ENCODE data around the gene AK9. TPM values are rescaled to one million over a fixed set of nuclear protein-coding genes. Genes with fewer than 3 reads are reported as not detected.

The AK9 gene
- polyA plus RNA-seq, 3 donors, result 11.2 to 14.9 (median 11.8) TPM

DNA sequence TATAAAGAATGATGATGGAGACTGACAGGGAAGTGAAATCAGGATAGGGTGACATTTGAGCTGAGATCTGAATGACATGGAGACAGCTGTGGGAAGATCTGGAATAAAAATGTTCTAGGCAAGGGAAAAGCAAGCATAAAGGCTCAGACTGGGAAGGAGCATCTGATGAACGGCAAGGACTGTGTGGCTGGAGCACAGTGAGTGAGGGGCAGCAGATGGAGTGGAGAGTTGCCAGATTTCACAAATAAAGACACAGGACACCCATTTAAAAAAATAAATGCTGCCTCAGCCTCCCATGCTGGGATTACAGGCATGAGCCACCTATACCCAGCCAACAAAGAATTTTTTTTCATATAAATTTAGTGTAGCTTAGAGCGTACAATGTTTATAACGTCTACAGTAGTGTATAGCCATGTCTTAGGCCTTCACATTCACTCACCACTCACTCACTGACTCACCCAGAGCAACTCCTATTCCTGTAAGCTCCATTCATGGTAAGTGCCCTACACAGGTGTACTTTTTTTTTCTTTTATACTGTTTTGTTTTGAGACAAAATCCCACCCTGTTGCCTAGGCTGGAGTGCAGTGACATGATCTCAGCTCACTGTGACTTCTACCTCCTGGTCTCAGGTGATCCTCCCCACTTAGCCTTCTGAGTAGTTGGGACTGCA lies 205.6 kb downstream of the AK9 start:
- DNase-seq (ENCODE audit: low read depth in 3 of 3, low spot score in 2 of 3), result no peak

DNA sequence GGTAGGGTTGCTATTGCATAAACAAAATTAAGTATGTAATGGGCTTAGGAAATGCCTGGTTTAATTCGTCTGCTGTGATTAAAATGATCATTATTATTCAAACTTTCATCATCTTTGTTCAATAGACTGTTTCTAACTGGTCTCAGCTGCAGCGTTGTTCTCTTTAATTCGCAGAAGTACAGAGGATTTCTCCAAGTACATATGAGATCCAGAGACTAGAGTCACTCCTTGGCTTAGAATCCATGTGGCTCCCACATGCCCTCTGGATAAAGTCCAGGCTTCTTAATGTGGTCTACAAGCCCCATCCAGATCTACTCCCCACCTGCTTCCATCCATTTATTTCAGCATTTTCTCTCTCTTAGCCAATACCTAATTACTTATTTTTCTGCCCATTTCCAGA lies 206.9 kb downstream of the AK9 start:
- no peak for DNase-seq (ENCODE audit: low read depth in 3 of 3, low spot score in 2 of 3)

DNA sequence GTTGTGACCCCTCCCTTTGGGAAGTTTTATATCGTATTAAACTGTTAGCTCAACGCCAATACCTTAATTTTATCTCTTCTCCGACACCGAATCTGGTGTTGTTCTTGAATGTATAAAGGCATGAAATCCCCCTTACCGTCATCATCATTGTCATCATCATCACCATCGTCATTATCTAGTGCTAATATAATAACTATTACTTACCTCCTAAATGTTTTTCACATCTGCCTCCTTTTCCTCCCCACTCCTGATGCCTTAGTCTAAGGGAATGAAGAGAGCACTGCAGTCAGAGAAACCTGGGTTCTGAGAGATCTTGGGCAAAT lies 207.3 kb downstream of the AK9 start:
- no peak for DNase-seq (ENCODE audit: low read depth in 3 of 3, low spot score in 2 of 3)

DNA sequence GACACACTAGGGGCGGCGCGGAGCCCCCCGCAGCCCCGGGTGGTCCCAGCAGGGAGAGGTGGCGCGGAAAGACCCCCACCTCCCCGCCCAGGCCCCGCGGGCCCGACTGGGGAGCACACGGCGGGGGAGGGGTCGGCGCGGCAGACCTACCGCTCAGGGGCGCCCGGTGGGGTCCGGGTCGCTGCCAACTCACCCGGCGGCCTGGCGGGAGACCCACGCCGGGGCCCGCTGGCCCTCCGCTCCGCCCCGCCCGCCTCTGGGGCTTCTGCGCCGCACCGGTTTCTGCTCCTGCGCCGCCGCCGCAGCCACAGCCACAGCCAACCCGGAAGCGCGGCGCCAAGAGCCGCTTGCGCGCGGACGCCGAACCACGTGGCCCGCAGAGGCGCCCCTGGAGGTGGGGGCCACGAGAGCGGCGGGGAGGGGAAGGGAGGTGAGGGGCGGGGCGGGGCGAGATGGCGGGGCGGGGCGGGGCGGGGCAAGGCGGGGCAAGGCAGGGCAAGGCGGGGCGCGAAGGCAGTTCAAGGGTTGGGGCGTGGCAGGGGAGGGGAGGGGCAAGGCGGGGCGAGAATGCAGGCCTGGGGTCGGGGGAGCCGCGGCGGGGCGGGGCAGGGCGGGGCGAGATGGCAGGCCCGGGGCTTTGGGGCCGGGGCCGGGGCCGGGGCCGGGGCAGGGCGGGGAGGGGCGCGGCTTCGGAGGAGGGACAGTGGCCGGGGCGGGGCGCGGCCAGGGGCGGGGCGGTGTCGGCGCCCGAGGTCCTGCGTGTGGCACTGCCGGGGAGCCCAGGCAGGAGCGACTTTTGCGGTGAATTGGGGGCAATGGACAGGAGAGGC lies 207.9 kb downstream of the AK9 start, which contains the start of gene ZBTB24:
TSS of gene ZBTB24 (minus strand) at position 315 of the 830 bp plus-strand sequence. CDS start 1,193 bp downstream, outside the sequence.
- peak in 2 of 3 donors; percentile 59 to 68 for DNase-seq (ENCODE audit: low read depth in 3 of 3, low spot score in 2 of 3)

DNA sequence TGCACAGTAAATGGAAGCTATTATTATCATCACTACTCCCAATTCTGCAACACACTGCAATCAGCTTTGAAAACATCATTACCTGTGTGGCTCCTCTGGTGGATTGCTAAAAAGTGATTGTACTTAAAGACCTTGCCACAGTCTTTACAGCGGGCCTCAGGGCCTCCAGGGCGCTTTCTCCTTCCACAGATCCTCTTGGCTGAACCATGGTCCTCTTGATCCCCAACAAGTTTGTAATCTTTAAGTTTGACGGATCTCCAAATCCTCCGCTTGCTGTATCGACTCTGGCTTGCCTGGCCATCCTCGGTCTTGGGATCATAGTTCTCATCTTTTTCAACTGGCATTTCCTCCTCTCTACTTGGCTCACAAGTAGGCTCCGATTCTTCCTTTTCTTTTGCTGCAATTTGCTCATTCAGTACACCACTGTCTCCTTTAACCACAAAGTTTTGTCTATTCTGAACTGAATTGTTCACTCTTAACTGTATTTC lies 210.0 kb downstream of the AK9 start:
- no peak for DNase-seq (ENCODE audit: low read depth in 3 of 3, low spot score in 2 of 3)

DNA sequence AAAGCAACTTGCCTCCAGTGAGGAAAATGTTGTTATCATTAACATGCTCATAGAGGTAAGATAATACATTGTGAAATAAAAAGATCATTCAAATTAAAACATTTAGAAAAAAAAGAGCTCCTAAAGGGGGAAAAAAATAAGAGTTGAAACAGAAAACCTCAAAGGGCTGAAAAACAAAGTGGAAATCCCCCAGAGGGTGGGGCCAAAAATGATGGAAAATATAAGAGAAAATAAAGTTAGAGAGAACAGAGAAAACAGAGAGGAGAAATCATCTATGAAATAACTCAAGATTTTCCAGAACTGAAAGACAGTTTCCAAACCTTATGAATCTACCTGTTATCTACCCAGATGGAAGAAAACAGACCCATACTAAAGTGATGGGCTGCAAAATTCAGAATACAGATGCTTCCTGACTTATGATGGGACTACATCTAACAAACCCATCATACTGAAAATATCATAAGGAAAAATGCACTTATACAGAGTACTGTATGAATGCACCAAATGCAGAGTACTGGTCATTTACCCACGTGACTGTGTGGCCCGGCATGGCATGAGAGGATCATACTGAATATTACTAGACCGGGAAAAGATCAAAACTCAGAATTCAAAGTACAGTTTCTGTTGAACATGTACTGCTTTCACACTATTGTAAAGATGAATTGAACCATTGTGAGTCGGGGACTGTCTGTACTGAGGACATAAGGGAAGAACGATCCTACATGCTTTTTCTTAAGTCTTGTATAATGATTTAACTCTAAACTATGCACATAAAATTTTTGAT lies 212.0 kb downstream of the AK9 start:
- DNase-seq (ENCODE audit: low read depth in 3 of 3, low spot score in 2 of 3), result no peak

DNA sequence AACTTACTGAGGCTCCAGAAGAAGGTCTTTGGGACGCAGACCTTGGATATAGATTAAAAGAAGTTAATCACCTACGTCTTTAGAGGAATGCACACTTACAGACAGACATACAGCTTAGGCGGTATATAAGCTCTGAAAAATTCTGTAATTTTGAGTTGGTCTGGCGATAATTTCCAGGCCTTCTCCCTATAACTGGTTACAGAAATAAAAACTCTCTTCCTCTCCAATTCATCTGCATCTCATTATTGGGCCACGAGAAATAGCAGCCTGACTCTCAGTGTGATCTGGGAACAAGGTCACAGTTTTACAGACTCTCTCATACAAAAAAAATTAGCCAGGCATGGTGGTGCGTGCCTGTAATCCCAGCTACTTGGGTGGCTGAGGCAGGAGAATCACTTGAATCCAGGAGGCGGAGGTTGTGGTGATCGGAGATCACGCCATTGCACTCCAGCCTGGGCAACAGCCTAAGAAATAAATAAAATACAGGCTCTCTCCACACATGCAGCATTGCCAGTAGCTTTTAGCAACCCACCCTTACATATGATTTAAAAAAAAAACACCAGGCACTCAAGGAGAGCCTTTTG lies 212.7 kb downstream of the AK9 start:
- DNase-seq (ENCODE audit: low read depth in 3 of 3, low spot score in 2 of 3), result no peak

DNA sequence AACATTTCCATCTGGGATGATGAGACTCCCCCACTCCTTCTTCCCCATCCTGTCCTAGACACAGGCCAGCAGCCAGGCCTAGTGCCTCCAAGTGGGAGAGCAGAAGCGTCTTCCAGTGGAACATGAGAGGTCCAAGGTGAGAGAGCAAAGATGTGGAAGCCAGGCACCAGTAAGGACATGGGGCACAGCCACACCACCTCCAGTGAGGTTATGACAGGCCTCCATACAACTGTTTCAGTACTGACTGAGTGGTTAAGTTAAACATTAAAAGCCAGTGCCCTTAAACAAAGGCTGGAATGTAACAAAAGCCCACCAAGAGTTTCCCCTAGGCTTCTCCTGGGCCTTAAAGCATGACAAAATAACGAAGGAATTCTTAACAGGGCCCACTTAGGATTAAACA lies 213.3 kb downstream of the AK9 start:
- no peak for DNase-seq (ENCODE audit: low read depth in 3 of 3, low spot score in 2 of 3)

DNA sequence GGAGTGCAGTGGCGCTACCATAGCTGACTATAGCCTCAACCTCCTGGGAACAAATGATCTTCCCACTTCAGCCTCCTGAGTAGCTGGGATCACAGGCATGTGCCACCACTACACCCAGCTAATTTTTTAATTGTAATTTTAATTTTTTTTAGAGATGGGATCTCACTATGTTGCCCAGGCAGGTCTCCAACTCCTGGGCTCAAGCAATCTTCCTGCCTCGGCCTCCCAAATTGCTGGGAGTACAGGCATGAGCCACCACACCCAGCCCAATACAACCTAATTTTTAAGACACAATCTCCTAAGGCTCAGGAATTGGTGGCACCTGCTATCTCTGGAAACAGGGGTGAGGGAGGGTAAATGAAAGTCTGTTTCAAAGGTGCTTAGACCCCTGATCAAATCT lies 213.8 kb downstream of the AK9 start:
- no peak for DNase-seq (ENCODE audit: low read depth in 3 of 3, low spot score in 2 of 3)

DNA sequence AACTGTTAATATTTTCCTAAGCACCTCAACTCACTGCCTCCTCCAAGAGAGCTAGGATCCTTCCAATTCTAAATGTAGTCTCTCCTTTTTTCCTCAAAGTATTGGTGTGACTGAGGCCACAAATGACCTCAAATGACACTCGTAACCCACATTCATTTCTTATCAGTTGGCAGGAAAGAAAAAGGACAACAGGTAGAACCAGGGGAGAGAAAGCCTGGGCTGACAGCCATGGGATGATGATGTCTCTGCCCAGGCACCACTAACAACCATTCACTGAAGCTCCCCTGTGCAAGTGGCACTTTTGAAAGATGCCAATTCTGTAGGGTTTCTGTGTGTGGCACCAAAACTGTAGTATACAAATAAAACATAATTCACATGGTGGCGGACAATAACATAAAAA lies 215.4 kb downstream of the AK9 start:
- no peak for DNase-seq (ENCODE audit: low read depth in 3 of 3, low spot score in 2 of 3)

DNA sequence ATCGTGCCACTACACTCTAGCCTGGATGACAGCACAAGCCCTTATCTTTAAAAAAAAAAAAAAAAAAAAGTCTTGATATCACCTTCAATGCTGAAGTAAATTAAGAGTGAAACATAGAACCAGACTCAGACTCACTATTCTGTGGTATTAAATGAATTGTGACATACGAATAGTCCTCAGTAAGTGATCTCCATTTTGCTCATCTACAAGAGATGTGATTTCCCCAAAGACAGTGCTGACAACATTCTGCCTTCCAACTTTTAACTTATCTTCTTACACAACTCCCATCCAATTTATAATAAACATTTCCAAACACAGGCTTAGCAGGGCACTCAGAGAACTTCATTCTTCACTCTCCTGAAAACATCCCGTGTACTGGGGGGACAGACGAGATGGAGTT lies 216.0 kb downstream of the AK9 start:
- DNase-seq (ENCODE audit: low read depth in 3 of 3, low spot score in 2 of 3), result no peak

DNA sequence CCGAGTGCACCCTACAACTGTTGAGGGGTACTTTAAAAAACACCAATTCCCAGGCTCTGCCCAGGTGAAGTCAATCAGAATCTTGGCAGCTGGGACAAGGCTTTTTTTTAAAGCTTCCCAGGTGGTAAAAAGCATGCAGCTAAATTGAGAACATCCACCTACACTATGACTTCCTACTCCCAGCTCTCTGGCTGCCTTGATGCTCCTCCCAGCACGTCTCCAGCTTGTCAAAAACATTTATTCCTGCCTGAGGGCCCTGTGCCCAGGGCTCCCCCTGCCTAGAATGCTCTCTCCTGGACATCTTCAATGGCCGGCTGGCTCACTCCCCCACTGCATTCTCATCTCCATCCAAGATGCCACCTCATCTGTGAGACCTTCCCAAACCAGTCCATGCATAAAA lies 217.9 kb downstream of the AK9 start:
- no peak for DNase-seq (ENCODE audit: low read depth in 3 of 3, low spot score in 2 of 3)

DNA sequence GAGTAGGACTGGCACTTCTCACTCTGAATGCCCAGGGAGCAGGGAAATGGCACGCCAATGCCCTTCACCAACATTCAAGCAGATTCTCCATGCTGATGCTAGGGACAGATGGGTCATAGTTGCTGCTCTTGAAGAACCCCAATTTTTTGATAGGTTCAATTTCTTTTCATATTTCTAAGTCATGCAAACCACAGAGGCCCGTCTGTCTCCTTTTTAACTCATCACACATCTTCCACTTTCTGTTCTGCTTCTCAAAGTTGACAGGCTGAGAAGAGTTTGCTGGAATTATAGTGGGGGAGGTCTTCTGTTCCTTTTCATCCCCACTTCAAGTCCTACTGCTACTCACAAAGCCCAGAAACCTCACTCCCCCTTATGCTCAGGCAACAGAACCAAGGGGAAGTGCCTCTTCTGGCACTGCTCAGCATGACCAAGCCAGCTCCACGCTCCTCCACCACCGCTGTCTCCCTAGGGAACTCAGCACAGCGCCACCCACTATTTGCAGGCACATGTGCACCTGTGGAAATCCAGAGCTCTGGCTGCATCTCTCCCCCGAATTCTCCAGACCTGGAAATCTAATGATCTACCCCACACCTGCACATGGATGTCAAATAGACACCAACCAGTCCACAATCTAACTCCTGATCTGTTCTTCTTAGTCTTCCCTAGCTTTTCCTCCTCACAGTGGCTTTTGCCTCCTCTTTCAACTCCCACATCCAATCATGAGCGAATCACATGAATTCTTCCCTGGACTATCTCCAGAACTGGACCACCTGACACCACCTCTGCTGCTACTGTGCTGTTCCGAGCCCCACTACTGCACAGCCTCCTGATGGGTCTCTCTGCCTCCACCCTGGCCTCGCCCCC lies 218.6 kb downstream of the AK9 start:
- no peak for DNase-seq (ENCODE audit: low read depth in 3 of 3, low spot score in 2 of 3)

DNA sequence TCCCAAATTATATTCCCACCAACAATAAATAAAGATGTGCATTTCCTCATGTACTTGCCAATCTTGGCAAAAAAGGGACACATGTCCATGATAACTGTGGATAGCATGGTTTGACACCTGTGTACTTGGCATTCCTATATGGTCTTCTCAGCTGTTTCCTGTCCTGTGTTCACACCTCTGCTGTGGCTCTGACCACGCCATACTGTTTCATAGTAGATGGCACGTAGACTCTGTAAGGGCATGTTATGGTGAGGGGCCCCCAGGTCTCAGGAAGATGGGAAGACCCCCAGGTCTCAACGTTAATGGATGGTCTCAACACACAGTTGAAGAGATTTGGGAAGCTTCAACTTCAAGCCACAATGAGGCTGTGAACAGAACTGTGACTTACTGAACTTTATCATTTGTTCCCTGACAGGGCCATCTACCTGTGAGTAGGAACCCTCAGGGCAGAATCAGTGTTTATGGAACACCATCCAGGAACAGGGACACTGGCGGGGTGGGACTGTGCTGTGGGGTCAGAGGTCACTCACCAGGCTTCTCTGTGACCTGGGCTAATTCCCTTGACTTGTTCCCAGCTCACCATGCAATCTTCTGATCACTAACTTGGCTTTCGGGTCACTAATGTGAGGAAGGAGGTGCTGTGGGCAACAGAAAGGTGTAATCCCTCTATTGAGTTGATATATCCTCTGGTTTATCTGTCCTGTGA lies 219.7 kb downstream of the AK9 start:
- no peak for DNase-seq (ENCODE audit: low read depth in 3 of 3, low spot score in 2 of 3)

DNA sequence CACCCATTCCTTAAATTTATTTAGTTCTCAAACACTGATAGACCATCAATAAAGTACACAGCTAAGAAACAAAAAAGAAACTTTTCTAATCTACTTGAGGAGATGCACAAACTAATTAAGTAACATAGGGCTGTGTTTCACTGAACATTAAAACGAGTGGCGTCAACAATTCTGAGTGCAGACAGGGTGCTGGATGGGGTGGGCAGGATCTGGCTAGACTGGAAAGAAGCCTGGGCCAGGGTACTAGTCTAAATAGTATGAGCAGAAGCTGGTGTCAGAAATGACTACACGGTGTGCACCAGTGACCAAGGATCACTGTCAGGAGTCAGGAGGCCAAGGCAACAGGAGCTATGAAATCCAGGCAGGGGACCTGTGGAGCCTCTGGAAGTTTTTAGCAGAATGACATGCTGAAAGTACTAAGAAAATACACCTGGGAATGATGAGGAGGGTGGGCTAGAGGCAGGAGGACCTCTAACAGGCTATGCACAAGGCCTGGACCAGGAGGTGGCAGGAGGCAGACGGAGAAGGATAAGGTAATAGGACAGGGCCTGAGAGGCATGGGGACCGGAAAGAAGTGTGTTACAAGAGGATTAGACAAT lies 221.3 kb downstream of the AK9 start:
- DNase-seq (ENCODE audit: low read depth in 3 of 3, low spot score in 2 of 3), result no peak

DNA sequence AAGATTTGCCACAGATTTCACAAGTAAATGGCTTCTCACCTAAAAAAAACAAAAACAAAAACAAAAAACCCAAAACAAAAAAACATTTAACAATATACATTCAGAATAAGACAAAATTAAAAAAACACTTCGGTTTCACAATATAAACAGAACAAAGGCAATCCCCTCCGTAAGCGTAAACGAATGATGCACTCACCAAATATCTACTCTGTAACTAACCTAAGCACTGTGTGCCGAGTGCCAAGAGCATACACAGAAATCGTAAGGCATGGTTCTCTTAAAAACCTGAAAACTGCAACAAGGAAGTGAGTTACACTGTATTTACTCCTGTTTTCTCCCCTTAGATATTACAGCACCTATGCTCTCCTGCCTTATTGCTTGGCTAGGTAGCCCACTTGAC lies 223.3 kb downstream of the AK9 start:
- no peak for DNase-seq (ENCODE audit: low read depth in 3 of 3, low spot score in 2 of 3)

DNA sequence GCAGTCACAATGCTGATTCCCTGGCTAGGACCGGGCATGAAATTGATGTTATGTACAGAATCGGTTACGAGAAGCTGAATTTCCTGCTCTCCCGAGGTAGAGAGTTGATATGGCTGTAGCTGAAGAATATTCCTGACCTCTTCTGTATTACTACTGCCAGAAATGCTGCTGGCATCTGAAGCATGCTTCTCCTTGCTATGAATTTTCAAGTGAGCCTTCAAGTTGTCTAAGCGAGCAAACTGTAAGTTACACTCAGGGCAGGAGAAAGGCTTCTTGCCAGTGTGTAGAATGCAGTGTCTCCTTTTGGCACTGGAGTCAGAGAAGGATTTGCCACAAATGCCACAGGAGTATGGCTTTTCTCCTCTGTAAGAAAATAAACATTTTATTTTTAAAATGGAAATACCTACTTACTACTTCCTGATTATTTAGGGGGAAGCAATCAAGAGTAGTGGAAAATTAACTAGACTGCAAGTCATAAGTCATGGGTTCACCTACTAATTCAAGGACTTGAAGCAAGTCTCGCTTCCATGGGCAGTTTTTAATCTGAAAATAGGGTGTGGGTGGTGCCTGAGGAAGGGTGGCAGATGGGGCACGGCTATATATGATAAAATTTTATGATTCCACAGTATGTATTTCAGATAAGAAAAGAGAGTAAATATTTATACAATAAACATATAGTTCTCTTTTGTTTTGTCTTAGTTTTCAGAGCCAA lies 224.6 kb downstream of the AK9 start:
- no peak for DNase-seq (ENCODE audit: low read depth in 3 of 3, low spot score in 2 of 3)

DNA sequence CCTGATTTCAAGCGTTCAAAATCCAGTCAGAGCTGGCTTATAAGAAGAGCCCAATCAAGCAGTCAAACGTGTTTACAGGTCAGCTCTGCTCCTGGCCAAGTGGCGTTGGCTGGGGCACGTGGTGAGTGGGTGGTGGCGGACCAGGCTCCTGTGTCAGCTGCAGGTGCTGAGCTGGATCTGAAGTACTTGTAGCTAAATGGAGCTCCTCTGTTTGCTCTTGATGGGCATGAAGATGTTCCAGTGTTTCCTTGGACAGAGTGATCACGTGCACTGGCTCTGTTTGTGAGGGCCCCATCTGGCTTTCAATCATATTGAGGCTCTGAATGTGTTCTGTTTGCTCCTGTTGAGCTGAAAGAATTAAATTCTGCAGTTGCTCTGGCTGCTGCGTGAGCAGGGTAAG lies 225.2 kb downstream of the AK9 start:
- no peak for DNase-seq (ENCODE audit: low read depth in 3 of 3, low spot score in 2 of 3)

Measured in right renal cortex interstitium (tissue), 3 donors.